Esophagus squamous epithelium (tissue), 4 donors: ENCODE results near the gene NBL1.

Experiments
- CTCF ChIP-seq, 6 experiments: fragments of 450-650 bp in 4 of 6; fragments of 200-600 bp in 2 of 6; sonication (generic) in 2 of 6; IDR thresholded peaks; one replicate each; pipeline ENCODE4 v1.5.1; 2016 to 2019; ENCODE audit warnings: antibody characterized with exemption in 6 of 6, mild to moderate bottlenecking in 4 of 6, moderate library complexity in 4 of 6
- POLR2A ChIP-seq, 4 donors: fragments of 450-650 bp; IDR thresholded peaks; one replicate each; pipeline ENCODE4 v1.6.1; 2017; ENCODE audit warnings: antibody characterized with exemption in 4 of 4, mild to moderate bottlenecking in 4 of 4, moderate library complexity in 3 of 4

GRCh38 chr1:19706136-19706535 is 62.0 kb downstream of the NBL1 start:
- TF ChIP-seq CTCF (IDR thresholded peaks at IDR 0.05) (no peak), POLR2A (IDR thresholded peaks at IDR 0.05) (no peak)
